Liver (tissue), 9 donors: ENCODE data around the gene TMEM200B. TPM values are rescaled to one million over a fixed set of nuclear protein-coding genes. Genes with fewer than 3 reads are reported as not detected.
A peak's percentile ranks its signal among the peaks of the same experiment; 100 is the strongest.

ENCODE experiments used
- DNase-seq: peaks from one replicate; pipeline ENCODE4 v3.0.0-alpha.2; 2017; ENCODE audit warnings: low spot score
- H3K27ac ChIP-seq, 2 donors: one replicate each; pipeline ENCODE4 v1.7.0; 2013; ENCODE audit warnings: inconsistent platforms in 2 of 2, low read length in 2 of 2, control low read depth in 1 of 2, low read depth in 1 of 2, mild to moderate bottlenecking in 1 of 2
- H3K27me3 ChIP-seq, 4 donors: one replicate each; pipeline versions ENCODE4 v1.6.1 to v1.7.0; 2013; ENCODE audit warnings: low read length in 3 of 4, inconsistent platforms in 1 of 4, mild to moderate bottlenecking in 1 of 4, moderate library complexity in 1 of 4; ENCODE audit not compliant: control insufficient read depth in 4 of 4, insufficient read depth in 4 of 4
- H3K36me3 ChIP-seq, 4 donors: one replicate each; pipeline versions ENCODE4 v1.6.1 to v1.7.0; 2013; ENCODE audit warnings: low read length in 3 of 4, mild to moderate bottlenecking in 3 of 4, low read depth in 1 of 4, moderate library complexity in 1 of 4; ENCODE audit not compliant: control insufficient read depth in 4 of 4, insufficient read depth in 3 of 4
- H3K4me1 ChIP-seq, 4 donors: one replicate each; pipeline versions ENCODE4 v1.6.1 to v1.7.0; 2013; ENCODE audit warnings: low read length in 3 of 4, mild to moderate bottlenecking in 3 of 4, moderate library complexity in 1 of 4; ENCODE audit not compliant: control insufficient read depth in 4 of 4, insufficient read depth in 4 of 4
- H3K4me3 ChIP-seq, 3 donors: one replicate each; pipeline versions ENCODE4 v1.6.1 to v1.7.0; 2013; ENCODE audit warnings: low read length in 3 of 3, control low read depth in 1 of 3, low read depth in 1 of 3, mild to moderate bottlenecking in 1 of 3
- H3K9ac ChIP-seq, 2 donors: one replicate each; pipeline ENCODE4 v1.7.0; 2013; ENCODE audit warnings: low read length in 2 of 2, mild to moderate bottlenecking in 2 of 2, moderate library complexity in 2 of 2, control low read depth in 1 of 2, low read depth in 1 of 2
- H3K9me3 ChIP-seq, 4 donors: one replicate each; pipeline versions ENCODE4 v1.6.1 to v1.7.0; 2013; ENCODE audit warnings: low read length in 3 of 4; ENCODE audit not compliant: control insufficient read depth in 4 of 4
- ATF3 ChIP-seq: IDR thresholded peaks from 2 replicates; pipeline ENCODE4 v1.6.1; 2016; ENCODE audit warnings: antibody characterized with exemption
- EGR1 ChIP-seq, 2 donors: IDR thresholded peaks; 2 replicates each; pipeline ENCODE4 v1.6.1; 2016 to 2018; ENCODE audit warnings: antibody characterized with exemption in 2 of 2, low read depth in 2 of 2
- FOXA1 ChIP-seq: IDR thresholded peaks from 2 replicates; pipeline ENCODE4 v1.6.1; 2016; ENCODE audit warnings: antibody characterized with exemption
- FOXA2 ChIP-seq: IDR thresholded peaks from 2 replicates; pipeline ENCODE4 v1.6.1; 2016; ENCODE audit warnings: antibody characterized with exemption
- GABPA ChIP-seq, 2 donors: IDR thresholded peaks in 1 of 2; conservative IDR thresholded peaks in 1 of 2; 2 replicates each; pipeline ENCODE4 v1.6.1; 2016; ENCODE audit warnings: antibody characterized with exemption in 2 of 2, mild to moderate bottlenecking in 1 of 2, moderate library complexity in 1 of 2
- HNF4A ChIP-seq, 2 donors: conservative IDR thresholded peaks; 2 replicates each; pipeline ENCODE4 v1.6.1; 2016; ENCODE audit warnings: antibody characterized with exemption in 2 of 2, mild to moderate bottlenecking in 2 of 2
- HNF4G ChIP-seq: IDR thresholded peaks from 2 replicates; pipeline ENCODE4 v1.6.1; 2016; ENCODE audit warnings: antibody characterized with exemption
- JUND ChIP-seq, 2 donors: IDR thresholded peaks; 2 replicates each; pipeline ENCODE4 v1.6.1; 2016; ENCODE audit warnings: antibody characterized with exemption in 2 of 2
- NR2F2 ChIP-seq: IDR thresholded peaks from 2 replicates; pipeline ENCODE4 v1.6.1; 2016; ENCODE audit warnings: antibody characterized with exemption
- RAD21 ChIP-seq, 2 donors: IDR thresholded peaks; 2 replicates each; pipeline ENCODE4 v1.6.1; 2016; ENCODE audit warnings: antibody characterized with exemption in 2 of 2, mild to moderate bottlenecking in 2 of 2
- RXRA ChIP-seq, 2 donors: IDR thresholded peaks; 2 replicates each; pipeline ENCODE4 v1.6.1; 2017 to 2018; ENCODE audit warnings: antibody characterized with exemption in 2 of 2, mild to moderate bottlenecking in 1 of 2
- SP1 ChIP-seq: IDR thresholded peaks from 2 replicates; pipeline ENCODE4 v1.6.1; 2018; ENCODE audit warnings: antibody characterized with exemption, mild to moderate bottlenecking
- YY1 ChIP-seq: IDR thresholded peaks from 2 replicates; pipeline ENCODE4 v1.6.1; 2016; ENCODE audit warnings: antibody characterized with exemption, mild to moderate bottlenecking
- WGBS: extraction: QIAGEN DNeasy Blood & Tissue Kit; methylation state at CpG from one replicate; pipeline ENCODE4 v1.1.7; 2013; 5-methylcytosine and 5-hydroxymethylcytosine counted together
- polyA plus RNA-seq, 2 donors: library from polyadenylated mRNA; stranded (reverse) in 1 of 2; unstranded in 1 of 2; fragments of 200-250 nt in 1 of 2; fragments of >200 nt in 1 of 2; fragmentation: Nextera tagmentation in 1 of 2; extraction: Ambion mirVana in 1 of 2; gene quantifications; one replicate each; pipeline versions ENCODE4 v1.2.1 to v1.2.3, GENCODE V29; 2013 to 2015
- total RNA-seq, 2 donors: library from RNA; depleted of rRNA; stranded (reverse); fragments of >200 nt; gene quantifications; one replicate each; pipeline ENCODE4 v1.2.3, GENCODE V29; 2014
- TF ChIP-seq, protein P1 (sequence below): fragments of 150-350 bp; IDR thresholded peaks from 2 replicates; pipeline ENCODE4 v1.5.1; 2017; ENCODE audit warnings: improper control_type of control experiment, low read depth, low read length; ENCODE audit not compliant: missing input control
- TF ChIP-seq, protein P2 (sequence below): IDR thresholded peaks from 2 replicates; pipeline ENCODE4 v1.6.1; 2016; ENCODE audit warnings: antibody characterized with exemption
- donor health status: healthy.
- donor health status: healthy.
- donor health status: healthy.
- donor health status: healthy.
- donor health status: healthy.

TMEM200B gene
- total and polyA plus RNA-seq, 4 donors: 0.84 to 4.5 (median 1.5) TPM

- Histone ChIP-seq H3K9me3 (no peaks in the 10 kb centered on the region), H3K27ac (no peak overlapping the region), H3K27me3 (no peaks in the 10 kb centered on the region), H3K4me3 (no peak overlapping the region), H3K36me3 (peaks cover 0 to 26% (median 12%) of the 10 kb centered on the region in 4 donors), H3K4me1 (peaks cover 20 to 46% (median 28%) of the 10 kb centered on the region in 4 donors), H3K9ac (no peak overlapping the region)
- TF ChIP-seq GABPA (IDR thresholded peaks at IDR 0.05 in 1 of 2, conservative IDR thresholded peaks at IDR 0.05 in 1 of 2): no peak
- no peak for TF ChIP-seq FOXA2
- no peak for TF ChIP-seq EGR1 (IDR thresholded peaks at IDR 0.05; ENCODE audit: low read depth in 2 of 2)
- no peak for TF ChIP-seq HNF4A (conservative IDR thresholded peaks at IDR 0.05)
- no peak for TF ChIP-seq ATF3
- 71% methylated on average over 3 of the region's 3 CpGs for WGBS
- DNase-seq: no peak
Measured at GRCh38 chr1:29169976-29170375, 46.3 kb upstream of the TMEM200B start.

GRCh38 chr1:29167904-29168303 lies 44.2 kb upstream of the TMEM200B start:
- H3K27ac ChIP-seq: no peak overlapping the region
- H3K9me3 ChIP-seq: no peaks in the 10 kb centered on the region
- no peak for DNase-seq
- no peak overlapping the region for H3K4me3 ChIP-seq
- peaks cover 0 to 30% (median 12%) of the 10 kb centered on the region in 4 donors for H3K36me3 ChIP-seq
- no peak overlapping the region for H3K9ac ChIP-seq
- H3K4me1 ChIP-seq: peaks cover 18 to 67% (median 34%) of the 10 kb centered on the region in 4 donors
- no peaks in the 10 kb centered on the region for H3K27me3 ChIP-seq
- WGBS: 98% methylated on average over 9 of the region's 9 CpGs
- TF ChIP-seq RXRA (IDR thresholded peaks at IDR 0.05) (no peak), SP1 (no peak), JUND (IDR thresholded peaks at IDR 0.05) (no peak), HNF4G (no peak), FOXA2 (no peak), ATF3 (no peak), GABPA (IDR thresholded peaks at IDR 0.05 in 1 of 2, conservative IDR thresholded peaks at IDR 0.05 in 1 of 2) (no peak), NR2F2 (no peak), EGR1 (IDR thresholded peaks at IDR 0.05; ENCODE audit: low read depth in 2 of 2) (no peak)
- TF ChIP-seq, protein P1, sequence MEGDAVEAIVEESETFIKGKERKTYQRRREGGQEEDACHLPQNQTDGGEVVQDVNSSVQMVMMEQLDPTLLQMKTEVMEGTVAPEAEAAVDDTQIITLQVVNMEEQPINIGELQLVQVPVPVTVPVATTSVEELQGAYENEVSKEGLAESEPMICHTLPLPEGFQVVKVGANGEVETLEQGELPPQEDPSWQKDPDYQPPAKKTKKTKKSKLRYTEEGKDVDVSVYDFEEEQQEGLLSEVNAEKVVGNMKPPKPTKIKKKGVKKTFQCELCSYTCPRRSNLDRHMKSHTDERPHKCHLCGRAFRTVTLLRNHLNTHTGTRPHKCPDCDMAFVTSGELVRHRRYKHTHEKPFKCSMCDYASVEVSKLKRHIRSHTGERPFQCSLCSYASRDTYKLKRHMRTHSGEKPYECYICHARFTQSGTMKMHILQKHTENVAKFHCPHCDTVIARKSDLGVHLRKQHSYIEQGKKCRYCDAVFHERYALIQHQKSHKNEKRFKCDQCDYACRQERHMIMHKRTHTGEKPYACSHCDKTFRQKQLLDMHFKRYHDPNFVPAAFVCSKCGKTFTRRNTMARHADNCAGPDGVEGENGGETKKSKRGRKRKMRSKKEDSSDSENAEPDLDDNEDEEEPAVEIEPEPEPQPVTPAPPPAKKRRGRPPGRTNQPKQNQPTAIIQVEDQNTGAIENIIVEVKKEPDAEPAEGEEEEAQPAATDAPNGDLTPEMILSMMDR: no peak
- TF ChIP-seq, protein P2, sequence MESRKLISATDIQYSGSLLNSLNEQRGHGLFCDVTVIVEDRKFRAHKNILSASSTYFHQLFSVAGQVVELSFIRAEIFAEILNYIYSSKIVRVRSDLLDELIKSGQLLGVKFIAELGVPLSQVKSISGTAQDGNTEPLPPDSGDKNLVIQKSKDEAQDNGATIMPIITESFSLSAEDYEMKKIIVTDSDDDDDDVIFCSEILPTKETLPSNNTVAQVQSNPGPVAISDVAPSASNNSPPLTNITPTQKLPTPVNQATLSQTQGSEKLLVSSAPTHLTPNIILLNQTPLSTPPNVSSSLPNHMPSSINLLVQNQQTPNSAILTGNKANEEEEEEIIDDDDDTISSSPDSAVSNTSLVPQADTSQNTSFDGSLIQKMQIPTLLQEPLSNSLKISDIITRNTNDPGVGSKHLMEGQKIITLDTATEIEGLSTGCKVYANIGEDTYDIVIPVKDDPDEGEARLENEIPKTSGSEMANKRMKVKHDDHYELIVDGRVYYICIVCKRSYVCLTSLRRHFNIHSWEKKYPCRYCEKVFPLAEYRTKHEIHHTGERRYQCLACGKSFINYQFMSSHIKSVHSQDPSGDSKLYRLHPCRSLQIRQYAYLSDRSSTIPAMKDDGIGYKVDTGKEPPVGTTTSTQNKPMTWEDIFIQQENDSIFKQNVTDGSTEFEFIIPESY: no peak

GRCh38 chr1:29166291-29166878 lies 42.7 kb upstream of the TMEM200B start:
- Histone ChIP-seq H3K4me1 (peaks cover 17 to 73% (median 38%) of the 10 kb centered on the region in 4 donors), H3K9ac (peak overlapping the region in 1 of 2 donors; percentile 41), H3K36me3 (peaks cover 0 to 34% (median 12%) of the 10 kb centered on the region in 4 donors), H3K4me3 (no peak overlapping the region), H3K27me3 (no peaks in the 10 kb centered on the region), H3K9me3 (no peaks in the 10 kb centered on the region), H3K27ac (peak overlapping the region; percentile 41 to 45)
- DNase-seq: no peak
- peak in 1 of 2 donors; percentile 42 for TF ChIP-seq JUND (IDR thresholded peaks at IDR 0.05)
- no peak for TF ChIP-seq FOXA1
- peak; percentile 18 to 40 for TF ChIP-seq RAD21 (IDR thresholded peaks at IDR 0.05)
- peak; percentile 63 for TF ChIP-seq SP1
- no peak for TF ChIP-seq NR2F2
- peak; percentile 40 to 51 for TF ChIP-seq RXRA (IDR thresholded peaks at IDR 0.05)
- peak; percentile 74 for TF ChIP-seq HNF4G
- peak; percentile 25 for TF ChIP-seq YY1
- TF ChIP-seq ATF3: no peak
- peak; percentile 91 to 94 for TF ChIP-seq HNF4A (conservative IDR thresholded peaks at IDR 0.05)
- WGBS: 44% methylated on average over 9 of the region's 9 CpGs
